Adrenal gland (tissue), 5 donors: ENCODE data around the gene KIF25.

Source experiments
- CTCF ChIP-seq, 6 experiments: fragments of 450-650 bp in 4 of 6; fragments of 200-600 bp in 2 of 6; sonication (generic) in 1 of 6; IDR thresholded peaks; 1 replicate in 5 of 6; 2 replicates in 1 of 6; pipeline versions ENCODE4 v1.5.1 to v1.8.0; 2016 to 2021; ENCODE audit warnings: antibody characterized with exemption in 6 of 6, mild to moderate bottlenecking in 2 of 6, moderate library complexity in 1 of 6
- POLR2A ChIP-seq, 2 donors: fragments of 450-650 bp; IDR thresholded peaks; one replicate each; pipeline ENCODE4 v1.6.1; 2017; ENCODE audit warnings: antibody characterized with exemption in 2 of 2, mild to moderate bottlenecking in 2 of 2, moderate library complexity in 1 of 2
- donor health status: DM: no; HTN: no; CAD: no.

DNA sequence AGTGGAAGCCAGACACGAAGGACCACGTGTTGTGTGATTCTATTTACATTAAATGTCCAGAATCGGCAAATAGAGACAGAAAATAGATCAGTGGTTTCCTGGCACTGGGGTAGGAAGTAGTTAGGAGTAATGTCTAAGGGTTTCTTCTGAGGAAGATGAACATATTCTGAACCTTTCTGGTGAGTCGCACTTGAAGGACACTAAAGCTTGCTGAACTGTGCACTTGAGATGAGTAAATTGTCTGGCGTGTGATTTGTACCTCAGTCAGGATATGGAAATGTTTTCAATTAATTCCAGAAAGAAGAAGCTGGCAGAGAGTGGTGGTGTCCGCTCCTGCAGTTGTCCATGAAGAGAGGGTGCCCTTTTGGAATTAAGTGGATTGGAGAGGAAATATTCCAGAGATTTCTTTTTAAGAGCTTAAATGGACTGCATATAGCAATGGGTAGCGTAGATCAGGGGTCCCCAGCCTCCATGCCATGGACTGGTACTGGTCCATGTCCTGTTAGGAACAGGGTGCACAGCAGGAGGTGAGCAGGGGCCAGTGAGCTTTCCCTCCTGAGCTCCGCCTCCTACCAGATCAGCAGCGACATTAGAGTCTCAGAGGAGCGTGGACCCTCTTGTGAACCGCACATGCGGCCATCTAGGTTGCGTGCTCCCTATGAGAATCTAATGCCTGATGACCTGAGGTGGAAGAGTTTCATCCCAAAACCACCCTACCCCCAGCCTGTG, 12.4 kb upstream of the KIF25 start:
- no peak for TF ChIP-seq POLR2A (IDR thresholded peaks at IDR 0.05)
- no peak for TF ChIP-seq CTCF (IDR thresholded peaks at IDR 0.05)
